ENCODE results near the gene AUTS2.

AUTS2 gene

DNA sequence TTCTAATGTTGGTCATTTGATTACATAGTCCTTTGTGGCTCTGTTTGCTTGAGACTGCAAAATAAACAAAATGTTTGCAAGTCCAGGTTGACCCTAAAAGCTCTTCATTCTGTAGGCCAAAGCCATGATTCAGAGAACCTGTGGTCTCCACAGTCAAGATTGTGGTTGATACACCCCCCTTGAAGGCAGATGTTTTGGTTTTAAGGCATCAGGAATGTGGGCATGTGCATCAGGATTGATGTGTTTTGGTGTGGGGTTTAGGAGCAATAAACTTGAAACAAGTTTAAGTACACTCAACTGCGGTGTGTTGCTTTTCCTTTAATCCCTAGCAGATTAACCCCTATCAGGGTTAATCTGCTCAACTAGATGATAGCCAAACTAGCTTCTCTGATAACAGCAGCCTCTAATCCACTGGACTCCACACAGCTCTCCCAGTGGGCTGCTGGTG, 1154.5 kb downstream of the AUTS2 start:
- no peak for DNase-seq

GRCh38 chr7:70756789-70757188, 1158.5 kb downstream of the AUTS2 start:
- DNase-seq = no peak

DNA sequence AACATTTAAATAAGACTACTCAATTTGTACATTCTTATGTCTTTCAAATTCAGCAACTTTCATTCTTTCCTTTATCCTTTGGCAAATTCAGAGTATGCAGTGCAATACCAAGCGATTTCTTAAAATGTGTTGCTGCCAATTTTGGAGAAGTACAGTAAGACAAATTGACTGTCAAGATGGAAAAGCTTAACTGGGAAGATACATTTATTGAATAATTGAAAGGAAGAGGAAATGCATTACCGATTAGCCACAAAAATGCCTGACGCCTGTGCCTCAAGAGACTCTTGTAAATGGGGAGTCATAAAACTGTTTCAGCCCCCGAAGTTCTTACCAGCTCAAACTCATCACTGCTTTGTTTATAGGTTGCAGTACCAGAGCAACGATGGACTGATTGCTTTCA, 1160.4 kb downstream of the AUTS2 start:
- no peak for DNase-seq

- no peak for DNase-seq
These were observed 1161.4 kb downstream of the AUTS2 start for GRCh38 chr7:70759674-70760073.

DNA sequence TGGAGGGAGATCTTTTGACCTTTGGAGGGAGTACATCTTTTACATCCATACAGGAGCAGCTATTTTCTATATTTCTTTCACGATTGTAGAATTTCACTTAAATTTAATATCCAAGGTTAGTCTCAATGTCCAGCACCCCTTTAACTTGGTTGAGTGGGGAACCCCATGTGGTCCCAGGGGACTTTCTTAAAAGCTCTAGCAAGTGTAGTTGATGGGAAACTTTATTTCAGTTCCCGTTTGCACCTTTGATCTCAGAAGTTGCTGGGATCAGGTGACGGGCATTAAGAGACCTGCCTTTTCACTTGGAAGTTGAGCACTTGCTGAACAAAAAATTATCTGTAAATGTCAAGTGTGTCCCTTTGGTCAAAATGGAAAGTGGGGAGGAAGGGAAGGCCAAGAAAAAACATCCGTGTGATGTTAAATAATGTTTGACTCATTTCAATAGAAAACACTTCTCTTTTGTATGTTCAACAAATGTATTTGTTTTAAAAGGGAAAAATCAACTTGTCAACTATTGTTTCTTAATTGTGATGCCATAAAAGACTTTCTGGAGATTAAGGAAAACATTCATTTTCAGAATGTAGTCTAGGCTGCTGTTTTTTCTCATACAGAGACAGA, 1163.5 kb downstream of the AUTS2 start:
- DNase-seq = no peak

GRCh38 chr7:70762696-70763095, 1164.4 kb downstream of the AUTS2 start:
- no peak for DNase-seq

DNA sequence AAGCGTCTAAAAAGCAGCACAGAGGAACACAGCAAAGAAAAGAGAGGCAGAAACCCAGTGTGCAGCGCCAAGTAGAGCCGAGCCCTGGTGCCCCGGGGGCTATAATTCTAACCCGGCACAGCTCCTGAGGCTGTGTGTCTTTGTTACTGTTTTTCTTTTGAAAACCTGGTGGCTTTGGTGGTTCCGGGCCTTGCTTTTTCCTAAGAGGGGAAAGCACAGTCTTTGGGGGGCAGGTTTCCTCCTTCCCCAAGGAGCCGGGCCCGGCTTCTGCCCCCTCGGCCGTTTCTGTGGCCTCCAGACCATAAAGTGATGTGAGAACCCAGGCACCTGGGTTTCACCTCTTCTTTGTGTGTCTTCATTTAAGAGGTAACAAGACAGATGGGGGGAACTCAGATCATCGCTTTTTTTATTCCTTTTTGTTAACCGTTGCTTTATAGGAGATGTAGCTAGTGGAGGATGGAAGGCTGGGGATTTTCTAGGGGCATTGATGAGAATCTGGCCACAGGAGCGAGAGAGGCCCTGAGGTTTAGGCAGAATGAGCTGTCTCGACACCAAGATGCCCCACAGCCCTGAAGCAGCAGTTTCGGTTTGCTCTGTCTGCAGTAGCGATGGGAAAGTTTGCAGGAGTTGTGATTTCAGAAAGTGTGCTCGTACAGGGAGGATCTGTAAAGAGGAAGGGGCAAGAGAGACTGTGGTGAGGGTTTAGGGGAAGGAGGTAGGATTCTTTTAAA, 1165.9 kb downstream of the AUTS2 start:
- DNase-seq = no peak

GRCh38 chr7:70764701-70765208, 1166.5 kb downstream of the AUTS2 start:
- DNase-seq = no peak

DNA sequence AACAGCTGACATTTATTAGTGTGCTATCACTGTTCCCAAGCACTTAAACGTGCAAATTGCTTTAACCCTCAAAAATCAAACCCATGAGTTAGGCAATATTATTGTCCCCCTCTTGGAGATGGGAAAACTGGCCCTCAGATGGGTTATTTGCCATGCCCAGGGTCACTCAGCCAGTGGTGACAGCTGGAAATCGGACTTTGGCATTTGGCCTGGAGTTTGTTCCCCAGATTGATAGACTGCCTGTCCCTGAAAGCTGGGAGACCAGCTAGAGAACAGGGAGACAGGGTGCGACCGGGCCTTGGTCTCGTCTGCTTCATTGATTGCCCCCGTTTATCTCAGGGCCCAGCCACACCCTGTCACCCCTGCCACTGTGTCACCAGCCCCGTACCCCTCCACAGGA, 1167.4 kb downstream of the AUTS2 start:
- no peak for DNase-seq

DNA sequence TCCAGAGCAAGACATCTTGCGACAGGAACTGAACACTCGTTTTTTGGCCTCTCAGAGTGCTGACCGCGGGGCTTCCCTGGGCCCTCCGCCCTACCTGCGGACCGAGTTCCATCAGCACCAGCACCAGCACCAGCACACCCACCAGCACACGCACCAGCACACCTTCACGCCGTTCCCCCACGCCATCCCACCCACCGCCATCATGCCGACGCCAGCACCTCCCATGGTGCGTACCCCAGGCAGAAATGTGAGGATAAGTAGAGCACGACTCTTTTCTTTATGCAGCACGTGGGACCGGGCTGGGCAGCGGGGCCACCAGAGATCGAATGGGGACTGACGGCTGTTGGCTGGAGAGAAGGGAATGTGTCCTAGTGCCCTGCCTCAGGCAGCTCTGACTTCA, 1167.8 kb downstream of the AUTS2 start:
- DNase-seq = no peak

GRCh38 chr7:70766694-70767093, 1168.4 kb downstream of the AUTS2 start:
- DNase-seq = no peak

DNA sequence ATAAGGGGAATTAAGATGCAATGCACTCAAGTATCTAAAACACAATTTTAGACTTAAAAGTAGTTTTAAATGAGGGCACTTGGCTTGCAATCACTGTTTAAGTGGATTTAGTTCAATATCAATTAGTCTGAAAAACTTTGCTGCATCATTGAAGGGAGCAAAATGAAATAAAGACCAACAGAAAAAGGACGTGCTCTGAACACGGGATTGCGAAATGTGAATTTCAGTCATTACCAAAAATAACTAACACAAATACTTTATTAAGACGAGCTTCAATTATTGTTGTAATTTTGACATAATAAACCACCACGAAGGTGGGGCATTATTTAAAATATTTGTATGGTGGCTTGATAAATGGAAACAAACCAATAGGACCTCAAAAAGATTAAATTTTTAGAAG, 1171.9 kb downstream of the AUTS2 start:
- no peak for DNase-seq

DNA sequence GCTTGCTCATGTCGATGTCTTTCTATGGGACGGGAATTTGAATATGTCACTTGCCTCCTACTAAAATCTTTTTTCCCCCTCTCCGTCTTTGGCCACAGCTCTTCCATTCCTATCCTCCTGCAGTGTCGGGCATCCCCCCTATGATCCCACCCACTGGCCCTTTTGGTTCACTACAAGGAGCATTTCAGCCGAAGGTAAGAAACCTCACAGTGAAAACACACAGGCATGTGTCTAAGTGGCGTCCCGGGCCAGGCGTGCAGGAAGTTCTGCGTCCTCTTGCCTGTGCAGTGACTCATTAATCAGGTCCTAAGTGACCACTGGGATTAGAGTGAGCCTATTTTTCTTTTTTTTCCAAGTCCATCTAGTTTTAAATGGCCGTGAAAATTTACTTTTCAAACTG, 1173.2 kb downstream of the AUTS2 start:
- no peak for DNase-seq

DNA sequence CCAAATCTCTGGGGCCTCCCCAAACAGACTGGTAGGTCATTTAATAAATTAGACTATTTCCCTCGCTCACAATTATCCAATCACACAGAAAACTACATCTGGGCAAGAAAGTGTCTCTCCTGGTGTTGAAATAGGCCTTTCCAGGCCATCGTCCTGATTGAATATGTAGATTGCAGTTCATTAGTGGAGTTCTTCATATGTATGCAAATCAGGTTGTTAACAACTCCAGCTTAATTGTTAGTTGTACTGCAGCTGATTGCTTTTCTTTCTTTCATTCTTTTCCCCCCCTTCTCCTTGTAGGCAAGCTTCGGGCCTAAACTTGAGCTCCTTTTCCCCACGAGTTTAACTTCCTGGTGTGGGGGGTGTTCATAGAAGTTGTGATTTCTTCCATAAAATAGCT, 1174.6 kb downstream of the AUTS2 start:
- no peak for DNase-seq

GRCh38 chr7:70773406-70773805, 1175.1 kb downstream of the AUTS2 start:
- no peak for DNase-seq

DNA sequence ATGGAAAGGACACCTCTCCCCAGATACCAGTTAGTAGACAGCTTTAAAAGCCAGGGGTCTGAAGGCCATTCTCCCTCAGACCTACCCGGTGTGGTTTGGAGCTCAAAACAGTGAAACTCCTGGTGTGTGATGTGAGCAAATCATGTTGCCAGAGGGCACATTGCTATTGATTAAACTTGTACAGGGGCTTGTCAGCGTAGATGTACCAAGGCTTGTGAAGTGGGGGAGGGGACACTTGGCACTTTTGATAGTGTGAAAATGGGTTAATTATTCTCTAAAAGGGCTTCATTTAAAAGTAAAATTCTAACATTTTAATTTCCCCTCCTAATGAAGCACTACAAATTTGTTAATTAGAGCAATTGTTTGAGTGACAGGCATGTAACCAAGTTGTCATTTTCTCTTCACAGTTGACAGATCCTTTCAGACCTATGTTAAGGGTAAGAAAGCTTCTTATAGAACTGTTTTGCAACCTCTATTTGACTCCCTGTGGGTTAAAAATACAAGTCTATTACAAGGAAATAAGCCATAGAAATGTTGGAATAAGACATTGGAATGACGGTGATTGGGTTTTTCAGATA, 1176.8 kb downstream of the AUTS2 start:
- no peak for DNase-seq

- no peak for DNase-seq
These were observed 1177.4 kb downstream of the AUTS2 start for GRCh38 chr7:70775570-70776156.

DNA sequence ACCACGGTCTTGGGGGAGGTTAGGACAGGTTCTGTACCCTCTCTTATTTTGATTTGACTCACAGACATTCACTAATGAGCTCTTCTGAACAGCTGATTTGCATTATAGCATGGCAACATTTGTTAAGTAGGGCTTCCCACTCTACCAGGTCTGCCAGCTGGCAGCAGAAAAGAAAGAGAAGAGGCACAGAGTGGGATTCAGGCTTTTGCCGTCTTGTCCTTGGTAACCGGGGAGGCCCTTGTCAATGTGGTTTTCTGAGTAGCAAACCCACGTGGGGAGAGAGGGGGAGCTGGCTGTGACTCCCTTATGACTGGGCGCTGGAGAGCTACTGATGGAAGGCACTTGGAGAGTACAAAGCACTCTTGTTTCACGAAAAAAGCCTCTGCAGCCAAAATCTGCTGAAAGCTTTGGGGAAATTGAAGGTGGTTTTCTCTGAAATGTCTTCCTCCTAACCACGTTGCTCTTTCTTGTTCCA, 1178.4 kb downstream of the AUTS2 start:
- DNase-seq = no peak

- no peak for DNase-seq
These were observed 1179.0 kb downstream of the AUTS2 start for GRCh38 chr7:70777251-70777650.

DNA sequence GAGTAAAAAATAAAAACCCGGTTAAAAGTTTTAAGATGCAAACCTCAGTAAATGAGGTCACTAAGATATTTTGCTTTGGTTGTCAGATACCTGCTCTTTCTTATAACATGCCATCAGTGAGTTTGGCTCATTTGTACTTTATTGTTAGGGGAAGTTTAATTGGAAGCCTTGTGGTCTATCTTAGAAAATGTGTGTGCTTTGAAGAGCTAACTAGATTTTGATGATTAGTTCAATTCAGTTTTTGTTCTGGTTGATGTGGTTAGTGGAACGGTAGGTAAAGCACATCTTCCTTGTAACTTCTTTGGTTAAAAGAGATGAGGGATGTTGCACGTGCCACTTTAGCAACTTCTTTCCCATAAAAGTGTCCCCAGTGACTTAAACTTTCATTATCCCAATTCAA, 1180.3 kb downstream of the AUTS2 start:
- DNase-seq = no peak

DNA sequence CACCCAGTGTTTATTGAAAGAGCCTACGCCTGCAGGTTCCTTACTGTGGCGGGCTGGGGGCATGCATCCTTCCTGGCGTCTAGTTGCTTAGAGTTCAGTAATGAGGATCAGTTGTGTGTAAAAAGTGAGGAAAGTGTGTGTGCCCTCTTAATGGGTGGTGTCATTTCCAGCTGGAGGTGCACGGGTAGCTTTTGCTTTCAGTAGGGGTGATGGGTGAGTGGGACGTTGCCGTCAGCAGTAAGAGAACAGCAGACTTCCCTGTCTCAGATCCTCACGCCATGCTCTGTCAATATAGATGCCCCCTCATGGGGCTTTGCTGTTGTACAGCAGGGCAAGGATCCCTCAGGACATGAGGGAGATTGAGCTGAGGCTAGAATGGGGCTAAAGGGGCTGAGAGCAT, 1181.0 kb downstream of the AUTS2 start:
- no peak for DNase-seq

DNA sequence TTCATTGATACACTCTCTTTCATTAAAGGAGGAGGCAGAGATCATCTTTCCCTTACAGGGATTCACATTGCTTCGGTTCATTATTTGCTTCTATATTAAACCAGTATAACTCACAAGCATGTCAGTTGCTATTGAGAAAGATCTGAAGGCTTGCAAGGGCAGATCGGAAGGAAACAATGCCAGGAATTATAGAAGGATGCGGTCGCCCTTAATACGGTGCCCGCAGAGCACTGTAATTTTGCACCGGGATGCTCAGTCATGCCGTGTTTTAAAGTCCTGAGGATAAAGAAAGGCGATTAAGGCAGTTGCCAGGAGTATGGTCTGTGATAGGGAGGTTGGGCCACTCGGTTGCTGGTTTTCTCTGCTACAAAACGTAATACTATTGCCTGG, 1183.6 kb downstream of the AUTS2 start:
- DNase-seq = no peak

DNA sequence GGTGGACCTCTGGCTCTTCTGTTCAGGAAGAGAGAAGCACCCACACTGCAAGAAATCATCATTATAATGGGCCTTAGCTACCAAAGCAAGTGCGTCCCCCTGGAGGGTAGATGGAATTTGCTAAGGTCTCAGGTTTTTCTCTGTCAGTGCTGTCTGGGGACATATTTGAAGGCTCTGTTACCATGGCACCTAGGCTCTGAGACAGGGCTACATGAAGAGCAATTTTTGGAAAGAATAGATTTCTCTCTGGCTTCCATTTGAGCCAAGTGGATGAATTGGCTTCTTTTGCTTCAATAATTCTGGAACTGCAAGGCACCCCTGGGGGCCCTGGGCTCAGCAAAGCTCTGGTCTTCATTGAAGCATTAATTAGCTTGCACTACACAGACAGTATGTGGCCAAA, 1184.5 kb downstream of the AUTS2 start:
- DNase-seq = no peak

DNA sequence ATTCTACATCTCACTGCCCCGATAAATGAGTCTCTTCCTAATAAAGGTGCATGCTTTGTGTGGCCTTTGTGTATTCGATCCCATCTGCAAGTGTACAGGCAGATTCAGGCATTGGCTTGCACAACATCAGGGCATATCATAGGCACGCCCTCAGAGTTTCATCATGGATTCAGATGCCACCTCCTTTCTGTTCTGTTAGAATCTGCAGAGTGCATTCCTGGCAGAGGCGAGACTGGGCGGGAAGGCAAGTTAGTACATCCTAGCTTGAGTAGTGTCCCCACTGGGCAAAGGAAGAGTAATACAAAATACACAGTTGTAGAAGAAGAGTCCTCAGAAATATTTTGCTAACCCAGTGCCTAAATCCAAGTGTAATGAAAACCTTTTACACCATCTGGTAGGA, 1187.2 kb downstream of the AUTS2 start:
- no peak for DNase-seq

Data from stimulated activated CD4-positive, alpha-beta T cell treated with anti-CD3 and anti-CD28 coated beads, Interleukin-4, amount 100 ng/mL, for 1 hour (primary cell).